Activated naive CD4-positive, alpha-beta T cell treated with anti-CD3 and anti-CD28 coated beads for 36 hours (primary cell): ENCODE results near the gene RANBP1. TPM values are rescaled to one million over a fixed set of nuclear protein-coding genes. Genes with fewer than 3 reads are reported as not detected.

Source experiments
- CTCF ChIA-PET: fragments of 350-600 bp; sonication (Branson Sonifier 250); formaldehyde crosslinking; loops from one replicate; lab custom pipeline; 2021; ENCODE audit warnings: antibody characterized with exemption; lab: Charles Lee
- DNase-seq: peaks from one replicate; pipeline ENCODE4 v3.0.0-alpha.2; 2020
- H3K27ac Mint-ChIP-seq: one replicate; pipeline ENCODE4 v1.8.0; 2021; ENCODE audit warnings: mild to moderate bottlenecking, mixed read lengths
- H3K27me3 Mint-ChIP-seq: one replicate; pipeline ENCODE4 v1.8.0; 2021; ENCODE audit warnings: low read depth, mixed read lengths
- H3K36me3 Mint-ChIP-seq: one replicate; pipeline ENCODE4 v1.8.0; 2021; ENCODE audit warnings: low read depth, mixed read lengths
- H3K4me1 Mint-ChIP-seq: one replicate; pipeline ENCODE4 v1.8.0; 2021; ENCODE audit warnings: low read depth, mixed read lengths
- H3K4me3 Mint-ChIP-seq: one replicate; pipeline ENCODE4 v1.8.0; 2021; ENCODE audit warnings: mild to moderate bottlenecking, moderate library complexity, mixed read lengths
- H3K9me3 Mint-ChIP-seq: one replicate; pipeline ENCODE4 v1.8.0; 2021; ENCODE audit warnings: mixed read lengths
- intact Hi-C: fragments of 100-400 bp; cut with micrococcal nuclease; formaldehyde crosslinking; loops from one replicate; pipeline ENCODE4 v1.15.1; 2023
- total RNA-seq, 2 experiments: library from RNA; stranded (reverse); gene quantifications; one replicate each; pipeline ENCODE4 v1.2.3, GENCODE V29; 2021

RANBP1 gene
- total RNA-seq, 2 experiments from 2014 or later: 445 to 455 TPM

DNA sequence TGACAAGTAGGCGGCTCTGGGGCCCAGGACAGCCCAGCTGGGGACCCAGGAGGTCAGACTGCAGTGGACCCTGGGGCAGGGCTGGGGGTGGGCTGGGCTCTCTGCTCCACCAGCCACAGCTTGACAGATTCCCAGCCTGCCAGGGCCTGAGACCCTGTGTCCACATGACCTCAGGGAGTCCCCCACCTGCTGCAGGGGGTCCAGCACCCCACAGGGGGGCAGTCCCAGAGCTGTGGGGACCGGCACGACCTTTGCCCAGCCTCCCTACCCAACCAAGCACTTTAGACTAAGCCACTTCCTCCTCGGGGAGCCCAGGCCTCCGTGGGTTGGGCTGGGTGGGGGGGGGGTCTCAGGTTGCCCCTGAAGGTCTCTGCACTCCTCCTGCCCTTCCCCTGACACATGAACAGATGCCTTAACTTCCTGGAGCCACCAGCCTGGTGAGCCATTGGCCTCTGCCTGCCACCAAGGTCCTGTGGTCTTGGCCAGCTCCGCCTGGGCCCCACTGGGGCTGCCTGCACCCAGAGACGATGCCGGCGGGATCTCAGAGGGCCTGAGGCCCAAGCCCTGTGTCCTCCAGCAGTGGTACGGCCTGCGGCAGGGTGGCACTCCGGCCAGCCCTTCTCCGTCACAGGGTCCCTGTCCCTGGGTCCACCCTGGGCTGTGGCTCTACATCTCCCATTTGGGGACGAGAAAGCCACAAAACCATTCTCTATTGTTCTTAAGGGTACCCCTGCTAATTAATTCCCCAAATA lies 31.5 kb downstream of the RANBP1 start:
- CTCF ChIA-PET: no interaction called here
- no peak for DNase-seq
- no peak overlapping the region for H3K27ac Mint-ChIP-seq
- no peaks in the 10 kb centered on the region for H3K9me3 Mint-ChIP-seq
- no peaks in the 10 kb centered on the region for H3K4me1 Mint-ChIP-seq
- H3K36me3 Mint-ChIP-seq: no peaks in the 10 kb centered on the region
- no peaks in the 10 kb centered on the region for H3K27me3 Mint-ChIP-seq
- H3K4me3 Mint-ChIP-seq: no peak overlapping the region
- intact Hi-C loops: no loop called here

DNA sequence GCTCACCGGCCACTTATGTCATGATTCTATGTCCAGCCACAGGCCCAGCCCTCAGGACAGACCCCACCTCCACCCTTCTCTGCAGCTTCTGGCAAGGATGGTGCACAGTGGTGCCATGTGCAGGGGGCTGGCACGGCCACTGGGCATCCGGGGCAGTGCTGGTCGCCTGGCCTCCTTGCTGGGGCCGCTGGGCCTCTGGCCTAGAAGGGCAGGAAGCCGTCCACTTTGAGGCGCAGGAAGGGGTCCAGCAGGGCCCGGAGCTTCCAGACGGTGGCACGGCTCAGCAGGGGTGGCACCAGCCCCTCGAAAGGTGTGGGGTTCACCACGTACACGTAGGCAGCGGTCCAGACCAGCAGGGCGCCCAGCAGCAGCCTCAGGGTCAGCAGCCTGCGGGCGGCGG lies 32.5 kb downstream of the RANBP1 start:
- Mint-ChIP-seq H3K4me1 (no peaks in the 10 kb centered on the region), H3K4me3 (no peak overlapping the region), H3K27me3 (no peaks in the 10 kb centered on the region), H3K36me3 (no peaks in the 10 kb centered on the region), H3K27ac (no peak overlapping the region), H3K9me3 (no peaks in the 10 kb centered on the region)
- intact Hi-C loops: no loop called here
- DNase-seq: no peak
- CTCF ChIA-PET: no interaction called here

DNA sequence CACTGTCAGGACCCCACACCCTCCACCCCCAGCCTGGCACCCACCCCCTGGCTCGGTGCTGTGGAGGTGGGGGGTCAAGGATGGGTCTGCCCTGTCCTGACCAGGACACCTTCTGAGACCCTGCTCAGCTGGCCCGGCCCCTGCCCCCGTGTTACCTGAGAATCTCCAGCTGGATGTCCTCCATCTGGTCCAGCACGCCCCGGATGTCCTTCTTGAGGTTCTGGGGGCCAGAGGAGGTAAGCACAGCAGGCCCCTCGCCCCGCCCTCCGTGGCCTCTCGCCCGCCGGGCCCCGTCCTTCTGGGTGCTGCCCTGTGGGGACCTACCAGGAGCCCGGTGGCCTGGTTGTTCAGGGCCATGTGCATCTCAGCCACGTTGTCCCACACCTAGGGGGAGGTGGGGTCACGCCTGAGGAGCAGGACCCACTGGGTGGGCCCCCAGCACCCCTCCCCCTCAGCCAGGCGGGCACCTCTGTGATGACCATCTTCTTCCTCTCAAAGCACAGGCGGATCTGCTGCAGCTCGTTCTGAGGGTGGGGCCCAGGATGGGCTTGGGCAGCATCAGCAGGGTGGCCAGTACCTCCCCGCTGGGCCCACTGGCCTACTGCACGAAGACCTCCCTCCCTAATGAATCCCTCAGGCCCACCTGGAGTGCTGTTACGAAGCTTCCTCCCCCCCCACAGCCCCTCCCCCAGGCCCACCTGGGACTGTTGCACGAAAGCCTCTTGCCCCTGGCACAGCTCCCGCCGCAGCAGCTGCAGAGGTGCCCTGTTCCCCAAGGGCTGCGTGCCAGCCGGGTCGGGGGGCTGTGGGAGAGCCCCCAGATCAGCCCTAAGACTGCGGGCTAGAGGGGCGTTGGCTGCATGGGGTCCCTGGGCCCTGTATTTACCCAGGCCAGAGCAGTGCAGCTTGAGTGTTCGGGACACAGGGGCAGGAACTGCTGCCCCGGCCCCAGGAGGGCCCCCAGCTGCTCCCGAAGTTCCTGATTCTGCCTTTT lies 33.6 kb downstream of the RANBP1 start:
- Mint-ChIP-seq H3K27me3 (no peaks in the 10 kb centered on the region), H3K9me3 (no peaks in the 10 kb centered on the region), H3K4me1 (no peaks in the 10 kb centered on the region), H3K27ac (no peak overlapping the region), H3K4me3 (no peak overlapping the region), H3K36me3 (no peaks in the 10 kb centered on the region)
- CTCF ChIA-PET: no interaction called here
- DNase-seq: no peak
- intact Hi-C loops: no loop called here

DNA sequence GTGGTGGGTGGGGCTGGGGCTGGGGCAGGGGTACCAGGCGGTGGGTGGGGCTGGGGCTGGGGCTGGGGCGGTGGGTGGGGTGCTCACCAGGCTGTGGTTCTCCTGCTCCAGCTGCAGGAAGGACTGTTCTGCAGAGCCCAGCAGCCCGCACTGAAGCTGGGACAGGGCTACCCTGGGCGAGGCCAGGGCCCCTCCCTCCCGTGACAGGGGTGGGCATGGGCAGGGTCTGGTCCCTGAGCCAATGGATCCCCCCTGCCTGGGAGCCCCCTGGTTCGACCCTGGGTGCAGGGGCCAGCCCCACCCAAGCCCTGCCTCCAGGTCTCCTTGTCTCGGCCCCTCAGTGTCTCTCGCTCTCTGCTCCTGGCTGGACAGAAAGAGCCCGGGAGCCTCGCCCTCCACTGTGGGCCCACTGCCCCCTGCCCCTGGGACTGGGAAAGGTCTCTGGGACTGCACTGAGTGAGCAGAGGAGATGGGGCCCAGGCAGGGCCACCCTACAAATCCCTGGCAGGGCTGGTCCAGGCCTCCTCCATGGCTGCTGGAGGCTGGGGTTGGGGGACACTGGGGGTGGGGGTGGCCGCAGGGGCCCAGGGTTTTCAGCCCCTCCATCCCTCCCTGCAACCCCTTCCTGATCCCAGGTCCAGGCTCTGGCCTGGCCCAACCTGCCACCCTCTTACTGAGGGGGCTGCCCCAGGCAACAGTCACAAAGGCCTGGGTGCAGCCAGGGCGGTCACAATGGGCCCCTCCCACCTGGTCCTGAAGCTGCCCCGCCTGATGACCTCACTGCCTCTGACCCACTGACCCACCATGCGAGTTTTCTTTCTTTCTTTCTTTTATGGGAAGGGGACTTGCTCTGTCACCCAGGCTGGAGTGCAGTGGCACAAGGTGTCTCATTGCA lies 34.7 kb downstream of the RANBP1 start, which contains the start of gene CCDC188:
CCDC188 (minus strand) TSS at position 675 of the 895 bp plus-strand sequence; CDS start at position 606, 69 bp downstream.
- DNase-seq: no peak
- no peaks in the 10 kb centered on the region for H3K36me3 Mint-ChIP-seq
- no peaks in the 10 kb centered on the region for H3K27me3 Mint-ChIP-seq
- no peak within 1 kb of the TSS for H3K27ac Mint-ChIP-seq
- no peaks in the 10 kb centered on the region for H3K4me1 Mint-ChIP-seq
- H3K4me3 Mint-ChIP-seq: no peak within 1 kb of the TSS
- CTCF ChIA-PET: interaction anchor here (0.6 kb wide), 1 partner anchor 1685 kb away, joined by 4 read pairs; no protein-coding TSS in a partner anchor
- no peaks in the 10 kb centered on the region for H3K9me3 Mint-ChIP-seq
- intact Hi-C loops: no loop called here

DNA sequence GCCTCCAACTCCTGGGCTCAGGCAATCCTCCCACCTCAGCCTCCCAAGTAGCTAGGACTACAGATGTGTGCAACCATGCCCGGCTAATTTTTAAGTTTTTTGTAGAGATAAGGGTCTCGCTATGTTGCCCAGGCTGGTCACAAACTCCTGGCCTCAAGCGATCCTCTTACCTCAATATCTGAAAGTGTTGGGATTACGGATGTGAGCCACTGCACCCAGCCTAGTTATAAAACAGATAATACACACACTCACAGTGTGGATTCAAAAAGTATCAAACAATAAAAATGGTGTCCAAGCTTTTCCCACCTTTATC lies 35.3 kb downstream of the RANBP1 start:
- CTCF ChIA-PET: interaction anchor here (0.6 kb wide), 1 partner anchor 1685 kb away, joined by 4 read pairs; no protein-coding TSS in a partner anchor
- Mint-ChIP-seq H3K9me3 (no peaks in the 10 kb centered on the region), H3K27me3 (no peaks in the 10 kb centered on the region), H3K4me3 (no peak overlapping the region), H3K36me3 (no peaks in the 10 kb centered on the region), H3K4me1 (no peaks in the 10 kb centered on the region), H3K27ac (no peak overlapping the region)
- no peak for DNase-seq
- intact Hi-C loops: no loop called here

DNA sequence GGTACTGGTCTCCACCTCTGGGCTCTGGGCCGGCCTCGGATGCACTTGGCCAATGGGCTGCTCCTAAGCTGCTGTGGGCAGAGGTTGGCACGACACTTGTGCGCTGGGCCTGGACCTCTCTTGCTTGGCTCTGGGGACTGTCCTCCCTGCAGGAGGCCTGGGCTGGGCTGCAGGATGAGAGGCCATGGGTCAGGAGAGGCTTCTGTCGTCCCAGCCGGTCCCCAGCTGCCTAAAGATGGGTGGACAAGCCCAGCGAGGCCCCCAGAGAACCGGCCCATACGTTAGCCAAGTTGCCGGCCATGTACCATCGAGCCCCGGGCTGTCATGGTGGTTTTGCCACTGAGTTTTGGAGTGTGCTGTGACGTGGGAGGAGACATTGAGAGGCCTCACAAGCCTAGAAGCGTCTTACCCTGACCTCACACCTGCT lies 36.6 kb downstream of the RANBP1 start:
- intact Hi-C loops: no loop called here
- Mint-ChIP-seq H3K27ac (no peak overlapping the region), H3K4me3 (no peak overlapping the region), H3K4me1 (no peaks in the 10 kb centered on the region), H3K9me3 (no peaks in the 10 kb centered on the region), H3K27me3 (peaks cover 3% of the 10 kb centered on the region), H3K36me3 (no peaks in the 10 kb centered on the region)
- no peak for DNase-seq
- CTCF ChIA-PET: no interaction called here

DNA sequence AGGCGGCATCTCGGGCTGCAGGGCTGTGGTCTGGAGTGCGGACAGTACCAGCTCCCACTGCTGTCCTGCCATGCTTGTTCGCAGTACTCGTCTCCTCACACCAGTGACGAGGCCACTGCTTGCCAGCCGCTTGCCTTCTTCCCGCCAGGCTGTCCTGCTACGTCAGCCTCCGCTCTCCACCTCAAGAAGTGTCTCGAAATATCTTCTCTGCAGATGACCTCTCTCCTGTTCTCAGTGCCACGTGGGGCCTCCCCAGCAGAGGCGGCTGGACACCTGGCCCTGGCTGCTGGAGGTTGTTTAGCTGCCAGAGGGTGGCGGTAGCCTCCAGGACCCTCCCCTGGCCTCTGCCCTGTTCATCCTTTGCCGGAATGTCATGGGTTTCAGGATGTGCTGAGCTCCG lies 38.0 kb downstream of the RANBP1 start:
- CTCF ChIA-PET: interaction anchor here (0.8 to 1.0 kb wide), 2 partner anchors 85 to 91 kb away, joined by 3 read pairs; no protein-coding TSS in a partner anchor
- Mint-ChIP-seq H3K27ac (no peak overlapping the region), H3K4me1 (no peaks in the 10 kb centered on the region), H3K9me3 (no peaks in the 10 kb centered on the region), H3K4me3 (no peak overlapping the region), H3K36me3 (no peaks in the 10 kb centered on the region), H3K27me3 (peaks cover 3% of the 10 kb centered on the region)
- no peak for DNase-seq
- intact Hi-C loops: no loop called here

DNA sequence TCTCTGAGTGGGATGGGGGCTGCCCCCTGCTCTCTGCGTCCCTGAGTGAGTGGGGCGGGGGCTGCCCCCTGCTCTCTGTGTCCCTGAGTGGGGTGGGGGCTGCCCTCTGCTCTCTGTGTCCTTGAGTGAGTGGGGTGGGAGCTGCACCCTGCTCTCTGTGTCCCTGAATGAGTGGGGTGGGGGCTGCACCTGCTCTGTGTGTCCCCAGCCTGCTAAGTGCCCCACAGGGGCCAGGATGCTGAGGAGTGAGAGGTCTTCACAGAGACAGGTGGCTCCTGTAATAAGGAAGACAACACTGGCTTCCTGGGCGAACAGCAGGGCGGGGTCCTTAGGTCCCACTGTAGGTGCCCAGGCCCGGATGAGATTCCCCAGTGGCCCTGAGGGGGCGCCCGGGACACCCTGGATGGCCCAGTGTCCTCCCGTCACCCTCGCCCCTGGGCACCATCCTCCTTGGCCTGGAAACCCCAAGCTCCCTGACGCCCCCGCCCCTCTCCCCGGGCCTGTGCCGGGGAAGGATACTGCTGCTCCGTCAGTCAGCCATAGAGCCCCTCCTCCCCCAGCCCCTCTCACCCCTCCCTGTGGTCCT lies 38.8 kb downstream of the RANBP1 start:
- Mint-ChIP-seq H3K27me3 (peaks cover 3% of the 10 kb centered on the region), H3K9me3 (no peaks in the 10 kb centered on the region), H3K4me3 (no peak overlapping the region), H3K36me3 (no peaks in the 10 kb centered on the region), H3K4me1 (no peaks in the 10 kb centered on the region), H3K27ac (no peak overlapping the region)
- no peak for DNase-seq
- intact Hi-C loops: no loop called here
- CTCF ChIA-PET: interaction anchor here (0.8 to 1.0 kb wide), 2 partner anchors 84 to 90 kb away, joined by 3 read pairs; no protein-coding TSS in a partner anchor

DNA sequence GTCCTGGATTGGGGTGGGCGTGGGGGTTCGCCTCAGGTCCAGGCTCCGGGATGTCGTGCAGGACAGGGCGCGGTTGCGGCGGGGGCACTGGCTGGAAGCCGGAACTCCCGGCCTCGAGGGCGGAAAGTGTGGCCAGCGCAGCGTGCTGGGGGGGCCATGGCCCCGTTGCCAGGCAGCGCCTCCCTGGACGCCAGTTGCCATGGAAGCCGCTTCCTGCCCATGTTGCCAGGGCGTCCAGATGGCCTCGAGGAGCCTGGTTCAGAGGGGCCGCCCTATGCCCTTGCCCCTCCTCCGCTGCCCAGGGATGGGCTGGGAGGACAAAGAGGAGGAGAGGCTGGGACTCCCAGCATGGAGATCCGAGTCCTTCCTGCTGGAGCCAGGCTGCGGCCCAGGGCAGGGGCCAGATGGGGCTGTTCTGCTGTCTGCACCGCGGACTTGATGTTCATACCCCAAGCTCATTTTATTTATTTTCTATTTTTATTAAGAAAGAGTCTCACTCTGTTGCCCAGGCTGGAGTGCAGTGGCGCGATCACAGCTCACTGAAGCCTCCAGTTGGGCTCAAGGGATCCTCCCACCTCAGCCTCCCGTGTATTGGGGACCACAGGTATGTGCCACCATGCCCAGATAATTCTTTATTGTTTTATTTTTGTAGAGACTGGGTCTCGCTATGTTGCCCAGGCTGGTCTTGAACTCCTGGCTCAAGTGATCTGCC lies 39.6 kb downstream of the RANBP1 start:
- H3K4me3 Mint-ChIP-seq: no peak overlapping the region
- intact Hi-C loops: loop anchor here (2.0 kb wide), 1 partner anchor 301 kb away; no protein-coding TSS in a partner anchor

DNA sequence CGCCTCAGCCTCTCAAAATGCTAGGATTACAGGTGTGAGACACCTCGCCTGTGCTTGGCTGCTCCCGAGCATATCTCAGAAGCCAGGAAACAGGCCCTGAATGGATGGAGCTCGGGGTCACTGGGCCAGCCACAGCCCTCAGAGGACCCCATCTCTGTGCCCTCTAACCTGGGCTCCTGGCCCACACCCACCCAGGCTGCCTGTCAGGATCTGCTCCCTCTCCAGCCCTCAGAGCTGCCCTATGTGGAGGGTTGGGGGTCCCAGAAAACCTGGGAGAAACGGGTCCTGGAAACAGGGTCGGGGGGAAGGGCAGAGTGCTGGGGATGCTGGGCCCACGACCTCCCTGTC lies 40.1 kb downstream of the RANBP1 start:
- Mint-ChIP-seq H3K36me3 (no peaks in the 10 kb centered on the region), H3K4me3 (no peak overlapping the region), H3K27me3 (peaks cover 3% of the 10 kb centered on the region), H3K27ac (no peak overlapping the region), H3K4me1 (no peaks in the 10 kb centered on the region), H3K9me3 (no peaks in the 10 kb centered on the region)
- intact Hi-C loops: loop anchor here (2.0 kb wide), 1 partner anchor 301 kb away; no protein-coding TSS in a partner anchor
- CTCF ChIA-PET: interaction anchor here (1.2 kb wide), 1 partner anchor 129 kb away, joined by 3 read pairs; no protein-coding TSS in a partner anchor
- no peak for DNase-seq

More for the DNA sequence above, 39.6 kb downstream of the RANBP1 start:
- no peaks in the 10 kb centered on the region for H3K36me3 Mint-ChIP-seq
- H3K27me3 Mint-ChIP-seq: peaks cover 3% of the 10 kb centered on the region
- CTCF ChIA-PET: interaction anchor here (1.2 kb wide), 1 partner anchor 130 kb away, joined by 3 read pairs; no protein-coding TSS in a partner anchor
- no peaks in the 10 kb centered on the region for H3K9me3 Mint-ChIP-seq
- DNase-seq: no peak
- no peaks in the 10 kb centered on the region for H3K4me1 Mint-ChIP-seq
- no peak overlapping the region for H3K27ac Mint-ChIP-seq
